HepG2 (cell line): ENCODE data around the gene ARHGEF11. TPM values are rescaled to one million over a fixed set of nuclear protein-coding genes. Genes with fewer than 3 reads are reported as not detected.

Experiments
- CREB1 ChIP-seq, 2 experiments: fragments of 450-650 bp in 1 of 2; IDR thresholded peaks; 2 replicates each; pipeline ENCODE4 v1.6.1; 2016 to 2017; ENCODE audit warnings: control low read depth in 1 of 2, mild to moderate bottlenecking in 1 of 2, missing compliant biosample characterization in 1 of 2, missing genetic modification characterization in 1 of 2
- FOSL1 ChIP-seq: sonication (generic); formaldehyde crosslinking; IDR thresholded peaks from 2 replicates; pipeline ENCODE4 v1.9.0; 2021; ENCODE audit warnings: missing genetic modification reagents, borderline replicate concordance
- HMGA1 ChIP-seq: sonication (generic); formaldehyde crosslinking; conservative IDR thresholded peaks from 2 replicates; pipeline ENCODE4 v1.4.0; 2020; ENCODE audit warnings: missing genetic modification reagents
- NRL ChIP-seq: sonication (generic); formaldehyde crosslinking; IDR thresholded peaks from 2 replicates; pipeline ENCODE4 v1.5.0; 2020; ENCODE audit warnings: missing genetic modification reagents, mild to moderate bottlenecking, moderate library complexity, borderline replicate concordance
- RFX1 ChIP-seq: fragments of 450-650 bp; IDR thresholded peaks from 2 replicates; pipeline ENCODE4 v1.6.1; 2017
- SOX5 ChIP-seq: IDR thresholded peaks from 2 replicates; pipeline ENCODE4 v1.6.1; 2016; ENCODE audit warnings: borderline replicate concordance
- WIZ ChIP-seq: sonication (generic); formaldehyde crosslinking; IDR thresholded peaks from 2 replicates; pipeline ENCODE4 v1.5.1; 2020; ENCODE audit warnings: mild to moderate bottlenecking, missing genetic modification reagents
- ZFP91 ChIP-seq: sonication (generic); formaldehyde crosslinking; IDR thresholded peaks from 2 replicates; pipeline ENCODE4 v1.9.0; 2022; ENCODE audit warnings: missing genetic modification reagents, mild to moderate bottlenecking, borderline replicate concordance
- ZNF629 ChIP-seq: sonication (generic); formaldehyde crosslinking; conservative IDR thresholded peaks from 2 replicates; pipeline ENCODE4 v1.5.0; 2020; ENCODE audit warnings: missing genetic modification reagents
- ZNF777 ChIP-seq: sonication (generic); formaldehyde crosslinking; IDR thresholded peaks from 2 replicates; pipeline ENCODE4 v1.4.0; 2020; ENCODE audit warnings: missing genetic modification reagents
- polyA plus RNA-seq, 8 experiments: library from polyadenylated mRNA; depleted of rRNA in 3 of 8; stranded (reverse) in 7 of 8; unstranded in 1 of 8; fragments of >200 nt; fragmentation: Illumina TruSeq in 4 of 8; extraction: Trizol in 4 of 8; gene quantifications; 2 replicates each; pipeline versions ENCODE4 v1.2.1 to v1.2.3, GENCODE V29; 2011 to 2016; ENCODE audit warnings: low read depth in 4 of 8, missing spikeins in 1 of 8, mixed read lengths in 1 of 8; ENCODE audit not compliant: insufficient read depth in 1 of 8
- total RNA-seq, 5 experiments: library from RNA; depleted of rRNA; stranded (reverse); fragments of >200 nt; fragmentation: Illumina TruSeq; extraction: Trizol; gene quantifications; 2 replicates each; pipeline ENCODE4 v1.2.3, GENCODE V29; 2016; ENCODE audit warnings: low read depth in 1 of 5
- TF ChIP-seq, protein P1 (sequence below): sonication (generic); formaldehyde crosslinking; IDR thresholded peaks from 2 replicates; pipeline ENCODE4 v1.5.0; 2020; ENCODE audit warnings: mild to moderate bottlenecking, missing genetic modification reagents
- TF ChIP-seq, protein P2 (sequence below): sonication (generic); formaldehyde crosslinking; IDR thresholded peaks from 2 replicates; pipeline ENCODE4 v1.4.0; 2020; ENCODE audit warnings: missing genetic modification reagents

The ARHGEF11 gene
- total and polyA plus RNA-seq, 2 of the 13 experiments (the other 11 are each of a cell fraction or from before 2014, with no cell fraction given): 16.5 to 21.2 TPM

DNA sequence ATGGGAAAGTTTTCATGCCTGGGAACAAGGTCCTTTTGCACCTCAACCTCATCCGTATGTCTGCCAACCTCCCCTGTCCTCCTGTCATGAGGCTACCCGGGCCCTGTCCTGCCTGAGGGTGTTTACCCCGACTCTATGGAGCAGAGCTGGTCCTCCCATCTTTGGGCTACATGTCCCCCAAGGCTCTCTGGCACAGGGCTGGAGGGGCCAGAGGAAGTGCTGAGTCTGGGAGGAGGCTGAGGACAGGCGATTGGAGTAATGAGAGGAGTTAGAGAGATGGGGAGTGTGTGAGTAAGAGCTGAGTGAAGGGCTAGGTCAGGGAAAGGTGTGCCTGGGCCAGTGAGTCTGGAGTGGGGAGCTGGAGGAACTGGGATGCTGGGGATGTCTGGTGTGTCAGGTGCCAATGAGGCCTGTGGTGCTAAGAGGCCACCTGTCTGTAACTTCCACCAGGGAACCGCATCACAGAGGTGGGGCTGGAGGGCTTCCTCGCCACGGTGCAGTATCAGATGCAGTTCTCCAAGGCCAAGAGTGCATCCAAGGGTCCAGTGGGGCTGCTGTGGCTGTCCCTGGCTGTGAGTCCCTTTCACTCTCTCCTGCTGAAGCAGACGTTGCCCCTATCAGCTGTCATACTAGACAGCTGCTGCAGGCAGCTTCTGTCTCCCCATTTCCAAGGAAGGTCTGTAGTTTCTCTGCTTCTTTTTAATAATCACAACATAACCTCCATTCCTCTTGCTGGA lies 113.4 kb downstream of the ARHGEF11 start (continued):
- no peak for TF ChIP-seq SOX5 (CRISPR knock-in tag)
- TF ChIP-seq RFX1: no peak
- TF ChIP-seq ZFP91: no peak
- TF ChIP-seq HMGA1: no peak
- TF ChIP-seq, protein P1, sequence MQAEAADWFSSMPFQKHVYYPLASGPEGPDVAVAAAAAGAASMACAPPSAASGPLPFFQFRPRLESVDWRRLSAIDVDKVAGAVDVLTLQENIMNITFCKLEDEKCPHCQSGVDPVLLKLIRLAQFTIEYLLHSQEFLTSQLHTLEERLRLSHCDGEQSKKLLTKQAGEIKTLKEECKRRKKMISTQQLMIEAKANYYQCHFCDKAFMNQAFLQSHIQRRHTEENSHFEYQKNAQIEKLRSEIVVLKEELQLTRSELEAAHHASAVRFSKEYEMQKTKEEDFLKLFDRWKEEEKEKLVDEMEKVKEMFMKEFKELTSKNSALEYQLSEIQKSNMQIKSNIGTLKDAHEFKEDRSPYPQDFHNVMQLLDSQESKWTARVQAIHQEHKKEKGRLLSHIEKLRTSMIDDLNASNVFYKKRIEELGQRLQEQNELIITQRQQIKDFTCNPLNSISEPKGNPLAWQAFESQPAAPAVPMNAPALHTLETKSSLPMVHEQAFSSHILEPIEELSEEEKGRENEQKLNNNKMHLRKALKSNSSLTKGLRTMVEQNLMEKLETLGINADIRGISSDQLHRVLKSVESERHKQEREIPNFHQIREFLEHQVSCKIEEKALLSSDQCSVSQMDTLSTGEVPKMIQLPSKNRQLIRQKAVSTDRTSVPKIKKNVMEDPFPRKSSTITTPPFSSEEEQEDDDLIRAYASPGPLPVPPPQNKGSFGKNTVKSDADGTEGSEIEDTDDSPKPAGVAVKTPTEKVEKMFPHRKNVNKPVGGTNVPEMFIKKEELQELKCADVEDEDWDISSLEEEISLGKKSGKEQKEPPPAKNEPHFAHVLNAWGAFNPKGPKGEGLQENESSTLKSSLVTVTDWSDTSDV (CRISPR knock-in tag): no peak
- no peak for TF ChIP-seq WIZ (CRISPR knock-in tag)
- TF ChIP-seq ZNF629: no peak
- no peak for TF ChIP-seq CREB1 (IDR thresholded peaks at IDR 0.05)
- no peak for TF ChIP-seq CREB1 (CRISPR knock-in tag; IDR thresholded peaks at IDR 0.05)
- TF ChIP-seq, protein P2, sequence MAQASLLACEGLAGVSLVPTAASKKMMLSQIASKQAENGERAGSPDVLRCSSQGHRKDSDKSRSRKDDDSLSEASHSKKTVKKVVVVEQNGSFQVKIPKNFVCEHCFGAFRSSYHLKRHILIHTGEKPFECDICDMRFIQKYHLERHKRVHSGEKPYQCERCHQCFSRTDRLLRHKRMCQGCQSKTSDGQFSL: no peak
- TF ChIP-seq ZNF777 (CRISPR knock-in tag): no peak
- TF ChIP-seq NRL (CRISPR knock-in tag): no peak
- no peak for TF ChIP-seq FOSL1 (CRISPR knock-in tag)
- TF ChIP-seq, all 625 proteins: peak for 3
